GM12874 (cell line): Measurements from ENCODE around the gene TYK2.

ENCODE experiments used
- TF ChIP-seq, protein P1 (sequence below): IDR thresholded peaks from 2 replicates; pipeline ENCODE4 v1.5.1; 2011; ENCODE audit warnings: low read depth, mild to moderate bottlenecking, control low read depth, low read length, moderate library complexity; ENCODE audit not compliant: insufficient read depth

Gene TYK2

DNA sequence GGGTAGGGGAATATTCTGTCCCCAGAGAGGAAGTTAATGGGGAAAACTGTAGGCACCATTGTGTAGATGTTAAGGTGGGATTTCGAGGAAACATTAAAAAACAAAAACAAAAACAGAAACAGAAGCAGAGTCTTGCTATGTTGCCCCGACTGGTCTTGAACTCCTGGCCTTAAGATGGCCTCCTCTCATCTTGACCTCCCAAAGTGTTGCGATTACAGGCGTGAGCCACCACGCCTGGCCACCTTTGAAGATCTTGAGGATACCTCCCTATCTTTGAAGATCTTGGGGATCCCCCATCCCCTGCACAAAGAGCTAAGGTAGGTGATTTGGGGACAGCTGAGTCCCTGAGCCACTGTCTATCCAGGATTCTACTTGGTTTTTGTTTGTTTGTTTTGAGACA lies 40.4 kb downstream of the TYK2 start:
- TF ChIP-seq, protein P1, sequence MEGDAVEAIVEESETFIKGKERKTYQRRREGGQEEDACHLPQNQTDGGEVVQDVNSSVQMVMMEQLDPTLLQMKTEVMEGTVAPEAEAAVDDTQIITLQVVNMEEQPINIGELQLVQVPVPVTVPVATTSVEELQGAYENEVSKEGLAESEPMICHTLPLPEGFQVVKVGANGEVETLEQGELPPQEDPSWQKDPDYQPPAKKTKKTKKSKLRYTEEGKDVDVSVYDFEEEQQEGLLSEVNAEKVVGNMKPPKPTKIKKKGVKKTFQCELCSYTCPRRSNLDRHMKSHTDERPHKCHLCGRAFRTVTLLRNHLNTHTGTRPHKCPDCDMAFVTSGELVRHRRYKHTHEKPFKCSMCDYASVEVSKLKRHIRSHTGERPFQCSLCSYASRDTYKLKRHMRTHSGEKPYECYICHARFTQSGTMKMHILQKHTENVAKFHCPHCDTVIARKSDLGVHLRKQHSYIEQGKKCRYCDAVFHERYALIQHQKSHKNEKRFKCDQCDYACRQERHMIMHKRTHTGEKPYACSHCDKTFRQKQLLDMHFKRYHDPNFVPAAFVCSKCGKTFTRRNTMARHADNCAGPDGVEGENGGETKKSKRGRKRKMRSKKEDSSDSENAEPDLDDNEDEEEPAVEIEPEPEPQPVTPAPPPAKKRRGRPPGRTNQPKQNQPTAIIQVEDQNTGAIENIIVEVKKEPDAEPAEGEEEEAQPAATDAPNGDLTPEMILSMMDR = no peak

DNA sequence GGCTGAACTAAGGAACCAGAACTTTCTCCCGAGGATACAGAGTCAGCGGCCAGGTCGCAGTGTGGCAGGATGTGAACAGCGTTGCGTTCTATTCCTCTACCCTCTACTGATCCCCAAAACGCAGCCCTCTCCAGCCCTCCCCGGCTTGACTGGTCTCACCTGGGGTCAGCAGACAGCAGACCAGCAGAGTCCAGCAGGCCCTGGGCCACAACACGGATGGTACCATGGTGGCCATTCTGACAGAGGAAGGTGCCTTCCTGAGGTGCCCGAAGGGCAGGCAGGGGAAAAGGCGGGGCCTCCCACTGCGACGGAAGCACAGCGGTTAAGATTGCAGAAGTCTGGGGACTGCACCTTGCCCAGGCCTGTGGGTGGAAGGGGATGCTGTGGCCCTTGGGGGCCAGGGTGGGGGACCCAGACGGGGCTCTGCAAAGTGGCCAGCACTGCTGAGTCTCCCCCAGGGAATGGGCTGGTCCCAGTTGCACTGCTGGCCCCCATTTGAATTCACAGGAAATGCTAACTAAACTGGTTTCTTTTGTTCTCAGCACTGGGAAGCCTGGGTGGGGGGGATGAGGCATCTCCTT lies 40.9 kb downstream of the TYK2 start, which contains the start of gene ICAM3:
ICAM3 (minus strand) TSS at position 245 of the 581 bp plus-strand sequence; CDS start at position 235, 10 bp downstream.
- TF ChIP-seq, protein P1 = no peak

DNA sequence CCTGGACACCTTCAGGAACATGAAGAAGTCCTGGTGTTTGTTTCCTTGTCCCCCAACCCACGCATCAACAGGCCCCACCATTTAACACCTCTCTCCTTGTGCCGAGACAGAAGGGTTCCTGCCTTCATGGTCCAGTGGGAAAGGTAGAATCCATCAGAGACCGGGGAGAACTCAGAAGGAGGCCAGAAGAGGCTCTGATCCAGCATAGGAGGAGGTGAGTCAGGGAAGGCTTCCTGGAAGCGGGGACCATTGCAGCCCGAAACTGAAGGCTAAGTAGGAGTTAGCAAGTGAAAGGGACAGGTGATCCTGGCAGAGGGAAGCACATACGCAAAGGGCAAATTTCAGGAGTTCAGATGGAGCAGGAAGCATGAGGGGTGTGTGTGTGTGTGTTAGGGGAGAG lies 41.4 kb downstream of the TYK2 start:
- TF ChIP-seq, protein P1 = no peak

DNA sequence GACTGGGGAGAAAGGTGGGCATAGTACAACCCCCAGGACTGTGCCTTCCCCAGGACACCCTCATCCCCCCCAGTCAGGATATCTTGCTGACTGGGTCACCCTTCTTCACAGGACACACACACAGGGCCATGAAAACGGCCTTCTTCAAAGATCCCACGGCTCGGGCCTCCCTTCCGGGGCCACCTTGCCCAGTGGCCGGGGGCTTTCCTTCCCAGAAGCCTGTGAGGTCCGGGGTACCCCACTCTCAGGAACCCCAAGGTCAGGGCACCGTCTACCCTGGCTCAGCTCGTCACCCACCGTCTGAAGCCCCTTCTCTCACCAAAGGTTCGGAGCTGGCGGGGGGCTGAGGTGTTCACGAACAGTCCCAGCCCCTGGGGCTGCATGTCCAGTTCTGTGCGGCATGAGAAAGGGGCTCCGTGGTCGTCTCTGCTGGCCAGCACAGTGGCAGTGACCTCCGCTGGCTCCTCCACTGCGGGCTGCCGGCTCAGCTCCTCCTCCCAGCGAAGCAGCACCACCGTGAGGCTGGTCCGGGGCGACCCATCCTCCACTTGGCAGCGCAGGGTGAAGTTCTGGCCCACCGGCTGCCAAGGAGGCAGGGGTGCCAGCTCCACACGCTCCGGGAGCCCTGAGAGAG lies 44.9 kb downstream of the TYK2 start:
- TF ChIP-seq, protein P1 = no peak

DNA sequence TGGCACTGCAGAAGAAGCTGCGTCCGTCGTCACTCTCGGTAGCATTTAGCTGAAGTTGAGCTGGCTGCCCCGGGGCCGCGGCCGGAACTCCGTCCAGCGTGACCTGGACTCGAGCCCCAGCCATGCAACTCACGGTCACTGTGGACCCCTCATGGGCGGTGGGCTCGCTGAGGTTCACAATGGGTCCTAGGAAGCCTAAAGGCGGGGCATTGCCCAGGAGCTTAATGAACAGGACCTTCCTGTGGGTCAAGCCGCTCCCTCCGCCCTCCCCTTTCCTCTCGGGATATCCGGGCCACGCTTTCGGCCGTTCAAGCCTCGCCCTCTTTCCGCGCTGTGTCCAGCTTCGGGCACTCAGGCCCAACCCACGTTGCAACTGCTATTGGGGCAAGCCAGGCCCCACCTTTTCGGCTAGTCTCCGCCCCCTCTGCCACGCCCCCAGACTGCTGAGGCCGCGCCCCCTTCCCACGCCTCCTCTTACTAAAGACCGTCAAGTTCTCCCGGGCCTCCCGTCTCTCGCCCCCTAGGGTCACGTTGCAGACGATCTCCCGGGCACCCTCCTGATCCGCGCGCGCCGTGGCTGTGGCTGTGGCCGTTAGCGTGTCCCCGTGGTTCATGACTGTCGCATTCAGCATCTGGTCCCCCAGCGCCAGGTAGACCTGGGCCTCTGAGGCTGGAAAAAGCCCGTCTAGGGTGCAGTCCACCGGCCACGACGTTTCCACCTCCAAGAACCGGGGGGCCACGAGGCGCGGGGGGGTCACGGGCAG lies 45.6 kb downstream of the TYK2 start:
- TF ChIP-seq, protein P1 = no peak

DNA sequence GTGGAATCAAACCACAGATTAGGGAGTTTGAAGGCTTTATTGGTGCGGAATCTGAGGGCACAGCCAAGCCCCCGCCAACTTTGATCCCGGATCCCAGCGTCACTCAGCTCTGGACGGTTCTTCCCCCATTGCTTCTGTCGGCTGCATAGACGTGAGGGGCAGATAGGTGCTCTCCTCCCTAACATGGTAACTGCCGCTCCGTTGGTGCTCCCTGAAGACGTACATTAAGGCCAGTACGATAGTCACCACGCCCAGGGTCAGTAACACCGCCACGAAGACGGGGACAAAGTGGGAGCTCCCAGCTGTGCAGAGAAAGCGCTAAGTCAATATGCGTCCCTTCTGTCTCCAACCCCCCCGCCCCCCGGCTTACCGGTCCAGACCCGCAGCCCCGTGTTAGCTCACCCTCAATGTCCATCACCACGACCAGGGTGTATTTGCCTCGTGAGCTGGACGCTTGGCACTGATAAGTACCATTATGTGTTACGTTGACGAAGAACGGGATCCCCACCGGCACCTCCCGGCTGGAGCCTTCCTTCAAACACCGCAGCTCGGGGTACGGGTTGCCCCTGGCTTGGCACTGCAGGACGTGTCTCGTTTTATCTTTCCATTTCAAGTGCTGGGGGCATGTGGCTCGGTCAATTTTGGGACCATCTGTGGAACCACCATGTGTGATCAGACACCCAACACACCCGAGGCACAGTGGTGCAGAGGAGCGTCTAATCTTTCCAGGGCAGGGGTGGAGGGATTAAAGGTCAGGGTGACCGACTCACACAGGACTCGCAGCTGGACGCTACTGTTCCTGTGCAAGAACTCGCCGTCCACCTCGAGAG lies 46.4 kb downstream of the TYK2 start:
- TF ChIP-seq, protein P1 = no peak
